Stimulated activated CD4-positive, alpha-beta T cell treated with anti-CD3 and anti-CD28 coated beads, Interleukin-12 subunit alpha, Interleukin-12 subunit beta, amount 100 ng/mL, for 4 hours (primary cell): ENCODE measurements around the gene TRIAP1.
"Not testable (repeated sequence)": the region's sequence is repeated elsewhere in the genome, so short reads cannot be mapped to it uniquely, and the experiment has no call there.

Source experiments
- DNase-seq: peaks from one replicate; pipeline ENCODE4 v3.0.0-alpha.2; 2020

TRIAP1 gene

DNA sequence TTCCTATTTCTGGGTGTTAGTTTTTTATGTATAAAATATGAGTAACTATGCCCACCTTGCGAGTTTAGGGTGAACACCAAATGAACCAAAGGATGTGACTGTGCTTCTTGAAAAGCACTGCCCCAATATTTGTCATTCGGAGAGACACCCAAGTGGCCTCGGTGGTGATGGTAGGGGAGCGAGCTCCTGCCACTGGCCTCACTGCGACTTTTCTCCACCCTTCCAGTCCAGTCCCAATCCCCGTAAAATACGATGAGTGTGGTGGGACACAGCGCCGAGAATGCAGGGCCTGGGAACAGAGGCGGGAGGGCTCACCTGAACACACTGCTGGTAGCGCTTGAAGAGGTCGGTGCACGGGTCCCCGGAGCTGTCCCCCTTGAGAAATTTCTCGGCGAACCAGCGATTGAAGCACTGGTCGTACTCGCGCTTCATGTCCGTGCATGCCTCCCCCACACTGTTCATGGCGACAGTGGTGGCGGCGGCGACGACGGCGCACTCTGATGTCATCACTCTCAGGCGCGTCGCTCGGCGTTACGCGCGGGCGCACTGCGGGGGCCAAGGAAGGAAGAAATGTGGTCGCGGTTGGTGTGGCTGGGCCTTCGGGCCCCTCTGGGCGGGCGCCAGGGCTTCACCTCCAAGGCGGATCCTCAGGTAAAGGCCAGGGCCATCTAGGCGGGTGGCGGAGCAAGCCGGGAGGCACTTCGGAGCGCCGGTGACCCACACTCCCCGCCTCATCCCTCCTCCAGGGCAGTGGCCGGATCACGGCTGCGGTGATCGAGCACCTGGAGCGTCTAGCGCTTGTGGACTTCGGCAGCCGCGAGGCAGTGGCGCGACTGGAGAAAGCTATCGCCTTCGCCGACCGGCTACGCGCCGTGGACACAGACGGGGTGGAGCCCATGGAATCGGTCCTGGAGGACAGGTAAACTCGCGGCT, at the start of gene TRIAP1, which contains the start of gene GATC:
TRIAP1 (minus strand) TSS at position 474 of the 933 bp plus-strand sequence; CDS start at position 462, 12 bp downstream.
GATC (plus strand) TSS at position 534 of the 933 bp plus-strand sequence; CDS start at position 571, 37 bp downstream.
- DNase-seq, result peak; percentile 86

DNA sequence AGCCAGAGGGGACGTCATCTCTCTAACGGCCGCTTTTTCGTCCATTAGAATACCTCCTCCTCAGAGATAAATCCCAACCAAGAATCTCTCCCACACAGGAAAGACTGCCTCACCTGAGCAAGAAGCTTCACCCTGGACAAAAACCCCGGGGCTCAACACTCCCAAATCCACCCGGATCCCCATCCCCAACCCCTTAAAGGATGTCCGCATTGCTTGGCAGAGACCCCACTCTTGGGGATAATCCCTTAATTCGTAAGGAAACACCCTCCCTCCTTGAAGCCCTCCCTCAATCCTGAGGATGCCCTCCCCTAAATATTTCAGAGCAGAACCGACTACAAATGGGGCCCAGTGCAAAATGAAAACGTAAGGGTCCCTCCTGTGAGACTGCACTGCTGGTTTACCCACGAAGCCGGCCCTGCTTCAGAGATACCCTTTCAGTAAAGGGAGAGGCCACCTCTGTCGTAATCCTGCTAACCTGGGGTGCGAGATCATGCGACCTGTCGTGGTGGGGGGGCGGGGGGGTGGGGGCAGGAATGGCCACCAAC, 49.1 kb upstream of the TRIAP1 start:
- DNase-seq, result no peak

DNA sequence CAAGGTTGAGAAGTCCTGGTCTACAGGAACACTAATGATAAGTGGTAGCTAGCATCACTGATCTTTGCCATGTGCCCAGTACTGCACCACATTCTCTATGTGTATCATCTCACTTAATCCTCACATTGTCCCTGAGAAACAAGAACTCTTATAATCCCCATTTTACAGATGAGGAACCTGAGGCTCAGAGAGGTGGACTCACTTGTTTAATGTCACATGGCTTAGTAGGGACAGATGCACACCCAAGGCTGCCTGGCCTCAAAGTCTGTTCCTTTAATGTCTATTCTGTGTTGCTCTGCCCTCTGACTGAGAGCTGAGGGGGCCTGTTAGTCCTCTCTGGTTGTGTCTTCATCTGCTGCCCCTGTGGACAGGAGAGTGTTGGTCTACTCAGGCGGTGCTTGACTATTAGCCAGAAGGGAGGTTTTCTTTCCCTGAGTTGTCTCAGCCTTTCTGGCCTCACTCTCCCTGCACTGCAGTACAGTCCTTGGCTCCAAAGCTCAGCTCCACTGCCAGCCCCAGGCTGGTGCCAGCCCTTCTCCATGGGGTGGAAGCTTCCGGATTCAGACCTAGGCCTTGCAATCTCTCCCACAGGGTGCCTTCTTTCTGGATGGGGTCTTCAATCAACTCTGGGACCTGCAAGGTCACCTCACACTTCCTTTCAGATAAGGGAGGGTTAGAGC, 44.8 kb upstream of the TRIAP1 start:
- DNase-seq, result no peak

DNA sequence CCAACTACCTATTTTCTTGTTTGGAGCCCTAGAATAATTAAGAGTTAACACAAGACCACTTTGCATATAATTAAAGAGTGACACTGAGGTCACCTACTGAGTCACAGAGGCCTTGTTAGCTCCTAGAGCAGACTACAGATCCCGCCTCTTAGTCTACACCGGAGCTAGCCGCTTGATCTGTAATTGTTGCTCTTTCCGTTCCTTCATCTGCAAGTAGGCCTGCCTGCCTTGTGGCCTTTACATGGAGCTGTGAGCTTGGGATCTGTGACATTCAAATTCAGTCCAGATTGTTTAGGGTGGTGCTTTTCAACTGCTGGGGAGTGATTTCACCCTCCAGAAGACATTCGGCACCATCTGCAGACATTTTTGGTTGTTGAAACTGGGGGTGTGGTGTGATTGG, 44.1 kb upstream of the TRIAP1 start:
- no peak for DNase-seq

DNA sequence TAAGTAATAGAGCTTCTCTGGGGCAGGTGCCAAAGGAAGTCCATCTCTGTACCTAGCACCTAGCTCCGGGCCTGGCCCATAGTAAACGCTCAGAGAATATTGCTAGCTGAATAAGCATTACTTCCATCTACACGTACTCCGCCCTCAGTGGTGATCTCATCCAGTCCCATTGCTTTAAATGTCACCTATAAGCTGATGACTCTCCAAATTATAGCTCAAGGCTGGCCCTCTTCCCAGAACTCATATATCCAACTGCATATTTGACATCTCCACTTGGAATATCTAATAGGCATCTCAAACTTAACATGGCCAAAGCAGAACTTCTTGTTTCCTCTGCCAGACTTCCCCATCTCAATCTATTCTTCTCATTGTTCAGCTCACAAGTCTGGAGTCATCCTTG, 42.8 kb upstream of the TRIAP1 start:
- no peak for DNase-seq

DNA sequence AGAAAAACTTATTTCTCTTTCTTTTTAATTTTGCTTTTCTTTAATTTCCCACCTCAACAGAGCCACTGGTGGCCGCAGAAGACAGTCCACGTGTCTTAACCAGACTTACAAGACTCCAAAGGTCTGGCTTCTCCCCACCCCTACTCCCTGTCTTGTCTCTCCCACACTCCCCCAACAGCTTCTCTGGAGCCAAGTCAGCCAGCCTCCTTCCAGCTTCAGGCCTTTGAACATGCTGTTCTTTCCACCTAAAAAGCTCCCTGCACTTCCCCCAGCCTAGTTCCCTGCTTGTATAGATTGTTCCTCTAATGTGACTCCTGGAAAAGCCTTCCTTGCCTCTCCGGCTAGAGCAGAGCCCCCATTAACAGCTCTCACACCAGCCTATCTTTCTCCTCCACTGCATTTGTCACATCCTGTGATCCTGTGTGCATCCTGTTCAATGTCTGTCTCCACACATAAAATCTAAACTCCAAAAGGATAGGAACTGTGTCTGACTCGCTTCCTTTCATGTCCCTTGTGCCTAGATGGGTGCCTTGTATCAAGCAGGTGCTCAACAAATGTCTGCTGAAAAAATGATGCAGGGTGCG, 42.0 kb upstream of the TRIAP1 start:
- DNase-seq, result no peak

DNA sequence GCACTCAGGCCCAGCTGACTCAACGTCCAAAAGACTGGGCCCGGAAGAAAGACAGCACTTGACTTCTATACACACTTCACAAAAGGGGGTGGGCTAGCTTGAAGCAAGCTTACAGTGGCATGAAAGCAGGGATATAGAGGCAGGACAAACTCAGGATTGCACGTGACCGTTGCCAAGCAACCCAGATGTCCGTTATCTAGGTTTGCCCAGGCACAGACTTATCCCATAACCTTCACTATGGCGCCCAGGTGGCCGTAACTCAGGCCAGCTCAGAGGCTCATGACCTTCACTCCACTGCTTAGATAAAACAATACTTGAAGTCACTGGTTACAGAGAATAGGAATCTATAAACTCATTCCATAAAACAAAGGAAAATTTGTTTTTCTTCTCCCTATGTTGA, 41.4 kb upstream of the TRIAP1 start:
- not testable (repeated sequence) for DNase-seq

DNA sequence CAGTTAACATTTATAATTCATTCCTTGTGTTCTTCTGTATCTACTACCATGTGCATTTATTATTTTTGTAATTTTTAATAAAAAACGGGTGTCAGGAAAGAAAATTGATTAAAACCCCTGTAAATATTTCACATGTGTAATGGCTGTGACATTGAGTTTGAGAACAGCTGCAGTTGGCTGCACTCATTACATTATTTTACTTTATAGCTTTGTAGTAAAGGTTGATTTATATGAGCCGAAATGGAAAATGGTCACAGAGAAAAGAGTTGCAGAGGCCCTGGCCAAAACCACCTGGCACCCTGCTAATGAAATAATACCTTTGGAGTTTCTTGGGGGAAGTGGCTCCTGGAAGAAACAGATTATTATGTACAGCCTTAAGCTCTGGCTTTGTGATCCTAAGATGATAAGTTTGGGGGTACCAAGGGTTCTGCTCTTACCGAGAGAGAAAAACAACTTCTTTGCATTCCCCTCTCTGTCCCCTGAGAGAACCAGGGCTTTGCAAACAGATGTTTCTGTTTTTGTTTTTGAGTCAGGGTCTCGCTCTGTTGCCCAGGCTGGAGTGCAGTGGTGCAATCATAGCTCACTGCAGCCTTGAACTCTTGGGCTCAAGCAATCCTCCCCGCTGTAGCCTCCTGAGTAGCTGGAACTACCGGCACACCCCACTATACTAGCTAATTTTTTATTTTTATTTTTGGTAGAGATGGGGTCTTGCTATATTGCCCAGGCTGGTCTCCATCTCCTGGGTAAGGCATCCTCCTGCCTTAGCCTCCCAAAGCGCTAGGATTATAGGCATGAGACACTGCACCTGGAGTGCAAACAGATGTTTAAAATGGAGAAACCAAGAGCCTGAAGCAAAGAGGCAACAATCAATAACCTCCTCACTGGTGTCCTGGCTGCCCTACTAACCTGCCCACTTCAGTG, 40.0 kb upstream of the TRIAP1 start:
- no peak for DNase-seq

DNA sequence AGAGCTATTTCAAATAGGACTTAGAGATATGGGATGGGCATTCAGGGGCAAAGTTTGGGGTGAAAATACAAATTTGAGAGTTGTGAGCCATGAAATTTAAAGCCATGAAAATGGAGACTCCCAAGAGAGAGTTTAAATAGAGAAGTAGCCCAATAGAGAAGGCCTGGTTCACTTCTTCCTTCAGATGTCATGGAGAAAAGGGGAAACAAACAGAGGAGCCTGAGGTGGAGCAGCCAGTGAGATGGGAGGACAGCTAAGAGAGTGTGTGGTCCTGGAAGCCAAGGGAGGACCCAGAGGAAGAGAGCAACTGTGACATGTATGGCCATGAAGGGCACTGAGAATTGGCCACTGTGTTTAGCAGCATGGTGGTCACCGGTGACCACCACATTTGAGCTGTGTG, 37.4 kb upstream of the TRIAP1 start:
- no peak for DNase-seq

DNA sequence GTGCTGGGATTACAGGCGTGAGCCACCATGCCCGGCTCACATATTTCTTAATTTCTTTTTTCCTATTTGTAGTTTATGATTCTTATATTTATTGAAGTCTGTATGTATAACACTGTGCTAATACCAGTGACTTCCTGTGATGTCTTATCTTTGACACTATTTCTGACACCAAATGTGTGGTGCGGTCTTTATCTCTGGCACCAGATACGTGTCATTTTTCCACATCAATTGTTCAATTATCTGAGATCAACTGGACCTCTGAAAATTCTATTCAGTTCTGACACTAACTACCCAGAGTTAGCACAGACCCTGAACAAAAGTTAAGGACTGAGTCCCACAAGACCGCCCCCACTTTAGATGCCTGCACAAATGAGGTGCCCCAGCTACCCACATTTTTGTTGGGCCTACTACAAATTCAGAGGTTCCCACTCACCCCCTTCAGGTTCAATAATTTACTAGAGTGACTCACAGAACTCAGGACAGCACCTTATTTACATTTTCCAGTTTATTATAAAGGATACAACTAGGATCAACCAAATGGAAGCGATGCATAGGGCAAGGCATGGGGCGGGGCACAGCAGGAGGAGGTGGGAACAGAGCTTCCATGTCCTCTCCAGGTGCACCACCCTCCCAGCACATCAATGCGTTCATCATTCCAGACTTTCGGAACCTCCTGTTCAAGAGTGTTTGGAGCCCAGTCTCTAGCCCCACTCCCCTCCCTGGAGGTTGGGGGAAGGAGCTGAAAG, 35.0 kb upstream of the TRIAP1 start:
- DNase-seq, result no peak

DNA sequence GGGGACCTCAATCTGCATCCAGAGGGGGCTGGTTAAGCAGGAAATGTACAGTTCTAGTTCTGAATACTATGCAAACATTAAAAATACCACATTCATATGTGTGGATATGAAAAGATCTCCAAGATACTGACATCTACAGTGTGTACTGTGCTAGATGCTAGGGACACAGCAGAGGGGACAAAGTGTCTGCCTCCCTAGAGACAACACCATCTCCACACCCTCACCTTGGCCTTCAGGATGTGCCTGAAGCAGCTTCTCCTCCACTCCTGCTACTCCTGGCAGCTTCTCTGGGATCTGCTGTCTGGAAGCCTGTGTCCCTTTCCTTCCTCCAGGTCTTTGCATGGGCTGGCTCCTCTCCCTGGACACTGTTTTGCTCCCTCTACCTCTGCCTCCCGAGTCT, 34.0 kb upstream of the TRIAP1 start:
- DNase-seq, result no peak

DNA sequence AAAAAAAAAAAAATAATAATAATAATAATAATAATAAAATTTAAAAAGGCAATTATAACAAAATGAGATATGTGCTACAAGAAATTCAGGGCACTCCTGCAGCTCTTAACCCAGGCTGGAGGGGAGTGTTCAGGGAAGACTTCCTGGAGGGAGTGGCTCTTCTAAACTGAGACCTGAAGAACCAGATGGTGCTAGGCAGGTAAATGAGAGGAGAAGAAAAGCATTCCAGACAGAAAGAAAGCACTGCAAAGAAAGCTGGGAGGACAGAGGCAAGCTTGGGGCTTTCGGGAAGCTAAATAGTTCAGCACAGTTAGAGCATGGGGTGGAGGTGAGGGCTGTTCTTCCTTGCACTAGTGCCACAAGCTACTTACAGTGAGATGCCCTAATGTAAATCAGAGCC, 33.3 kb upstream of the TRIAP1 start:
- DNase-seq, result no peak

DNA sequence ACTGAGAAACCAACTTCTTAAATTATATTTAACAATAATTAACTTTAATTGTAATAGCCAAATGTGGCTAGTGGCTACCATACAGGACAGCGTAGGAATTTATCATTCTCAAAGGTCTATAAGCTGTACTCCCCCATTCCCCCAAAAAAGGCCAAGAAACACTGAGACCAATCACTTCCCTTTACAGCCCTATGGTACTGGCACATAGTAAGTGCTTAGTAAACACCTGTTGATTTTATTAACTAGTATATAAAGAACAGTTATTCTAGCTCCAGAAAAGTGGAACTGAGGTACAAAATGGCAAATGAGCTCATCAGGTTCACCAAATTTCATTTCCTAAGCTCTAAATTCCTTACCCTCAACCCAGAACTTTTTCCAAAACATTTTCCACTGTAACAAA, 29.5 kb upstream of the TRIAP1 start:
- no peak for DNase-seq

DNA sequence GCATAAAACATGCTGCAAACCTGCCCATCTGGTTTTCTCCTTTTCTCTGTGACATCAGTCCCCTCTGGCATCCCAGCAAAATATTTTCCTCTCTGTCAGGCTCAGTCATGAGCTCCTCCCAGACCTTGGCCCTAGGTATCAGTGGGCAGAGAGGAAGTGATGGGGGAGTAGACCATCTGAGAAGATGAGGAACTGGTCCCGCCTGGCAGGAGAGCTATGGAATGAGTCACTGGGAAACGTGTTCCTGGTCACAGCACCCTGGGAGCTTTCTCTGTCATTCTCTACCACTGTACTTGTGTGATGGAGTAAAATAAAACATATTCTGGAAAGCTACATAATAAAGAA, 28.4 kb upstream of the TRIAP1 start:
- no peak for DNase-seq

DNA sequence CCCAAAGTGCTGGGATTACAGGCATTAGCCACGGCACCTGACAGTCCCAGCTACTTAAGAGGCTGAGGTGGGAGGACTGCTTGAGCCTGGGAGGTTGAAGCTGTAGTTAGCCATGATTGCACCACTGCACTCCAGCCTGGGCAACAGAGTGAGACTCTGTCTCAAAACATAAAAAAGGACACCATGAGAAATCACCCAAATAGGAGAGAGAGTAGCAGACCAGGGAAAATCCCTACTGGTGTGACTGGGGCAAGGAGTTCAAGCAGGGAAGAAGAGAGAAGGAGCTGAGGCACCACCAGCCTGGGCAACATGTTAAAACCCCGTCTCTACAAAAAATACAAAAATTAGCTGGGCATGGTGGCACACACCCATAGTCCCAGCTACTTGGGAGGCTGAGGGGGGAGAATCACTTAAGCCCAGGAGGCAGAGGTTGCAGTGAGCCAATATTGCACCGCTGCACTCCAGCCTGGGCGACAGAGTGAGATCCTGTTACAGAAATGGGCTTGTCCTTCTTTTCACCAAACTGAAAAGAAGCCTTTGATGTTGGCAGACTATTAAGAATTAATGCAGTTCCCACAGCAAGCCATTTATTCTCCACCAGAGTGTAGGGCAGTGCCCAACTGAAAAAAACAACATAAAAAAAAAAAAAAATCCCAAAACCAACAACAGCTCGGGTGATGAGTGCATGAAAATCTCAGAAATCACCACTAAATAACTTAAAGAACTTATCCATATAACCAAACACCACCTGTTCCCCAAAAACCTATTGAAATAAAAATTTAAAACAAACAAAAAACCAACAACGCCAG, 27.8 kb upstream of the TRIAP1 start:
- no peak for DNase-seq

DNA sequence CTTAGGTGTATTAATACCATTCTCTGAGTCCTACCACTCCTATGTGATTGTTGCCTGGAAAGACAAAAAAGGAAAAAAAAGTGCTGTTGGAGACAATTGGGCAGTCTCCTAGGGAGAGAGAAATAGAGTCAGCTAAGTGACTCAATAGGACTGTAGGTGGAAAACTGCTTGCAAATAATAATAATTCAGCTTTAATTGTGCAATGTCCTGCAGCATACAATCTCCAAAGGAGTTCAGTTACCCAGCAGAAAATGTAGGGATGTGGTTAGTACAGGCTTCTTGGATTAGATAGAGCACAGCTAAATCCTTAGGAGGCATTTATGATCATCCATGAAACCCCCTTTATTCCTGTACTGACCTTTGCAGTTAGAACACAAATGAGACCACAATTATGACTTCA, 26.3 kb upstream of the TRIAP1 start:
- DNase-seq, result no peak

DNA sequence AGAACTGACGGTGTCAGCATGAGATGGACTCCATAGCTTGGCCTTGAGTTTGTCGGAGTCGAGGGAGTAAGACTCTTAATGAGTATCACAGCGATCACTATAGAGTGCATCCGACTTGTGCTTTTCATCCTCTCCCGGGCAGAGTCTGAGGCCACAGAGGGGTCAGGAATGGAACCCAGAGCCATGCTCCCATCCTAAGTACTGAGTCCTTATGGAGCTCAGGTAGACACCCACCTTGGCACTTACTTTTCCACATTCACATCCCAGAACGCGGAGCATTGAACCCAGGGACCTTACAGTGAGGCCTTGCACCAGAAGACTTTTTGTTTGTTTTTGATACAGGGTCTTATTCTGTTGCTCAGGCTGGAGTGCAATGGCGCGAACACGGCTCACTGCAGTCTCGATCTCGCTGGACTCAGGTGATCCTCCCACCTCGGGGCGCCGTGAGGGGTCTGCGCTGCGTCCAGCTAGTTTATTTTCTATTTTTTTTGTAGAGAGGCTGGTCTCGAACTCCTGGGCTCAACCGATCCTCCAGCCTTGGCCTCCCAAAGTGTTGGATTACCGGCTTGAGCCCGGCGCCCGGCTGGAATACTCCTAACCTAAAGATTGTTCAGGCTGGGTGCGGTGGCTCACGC, 24.1 kb upstream of the TRIAP1 start:
- no peak for DNase-seq

DNA sequence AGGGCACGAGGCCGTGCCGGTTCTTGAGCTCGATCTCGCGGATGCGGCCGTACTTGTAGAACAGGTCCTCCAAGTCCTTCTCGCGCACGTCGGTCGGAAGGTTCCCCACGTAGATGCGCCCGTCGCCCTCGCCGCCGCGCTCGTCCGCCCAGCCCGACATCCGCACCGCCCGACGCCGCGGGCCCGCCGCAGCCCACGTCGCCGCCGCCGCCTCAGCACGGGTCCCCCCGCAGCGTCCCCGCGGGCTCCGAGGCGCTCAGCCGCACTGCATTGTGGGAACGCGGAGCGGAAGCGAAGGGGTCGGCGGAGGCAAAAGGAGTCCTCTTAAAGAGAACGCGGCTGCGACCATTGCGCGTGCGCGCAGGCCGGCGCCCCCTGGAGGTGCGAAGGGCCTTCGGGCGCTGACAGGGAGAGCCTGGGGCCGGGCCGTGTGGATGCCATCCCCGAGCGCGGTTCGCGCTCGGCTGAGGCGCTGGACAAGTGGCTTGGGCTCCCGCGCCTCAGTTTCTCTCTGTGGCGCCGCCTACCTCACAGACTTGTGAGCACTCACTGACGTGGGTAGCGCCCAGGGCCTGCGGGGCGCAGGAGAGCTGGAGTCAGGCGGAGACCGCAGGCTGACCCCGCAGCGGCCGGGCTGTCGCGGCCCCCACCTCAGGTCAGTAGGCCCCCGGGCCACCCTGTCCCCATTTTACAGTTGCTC, 23.4 kb upstream of the TRIAP1 start, which contains the start of gene SRSF9:
SRSF9 (minus strand) TSS at position 299 of the 700 bp plus-strand sequence; CDS start at position 160, 139 bp downstream.
- DNase-seq, result peak; percentile 97

DNA sequence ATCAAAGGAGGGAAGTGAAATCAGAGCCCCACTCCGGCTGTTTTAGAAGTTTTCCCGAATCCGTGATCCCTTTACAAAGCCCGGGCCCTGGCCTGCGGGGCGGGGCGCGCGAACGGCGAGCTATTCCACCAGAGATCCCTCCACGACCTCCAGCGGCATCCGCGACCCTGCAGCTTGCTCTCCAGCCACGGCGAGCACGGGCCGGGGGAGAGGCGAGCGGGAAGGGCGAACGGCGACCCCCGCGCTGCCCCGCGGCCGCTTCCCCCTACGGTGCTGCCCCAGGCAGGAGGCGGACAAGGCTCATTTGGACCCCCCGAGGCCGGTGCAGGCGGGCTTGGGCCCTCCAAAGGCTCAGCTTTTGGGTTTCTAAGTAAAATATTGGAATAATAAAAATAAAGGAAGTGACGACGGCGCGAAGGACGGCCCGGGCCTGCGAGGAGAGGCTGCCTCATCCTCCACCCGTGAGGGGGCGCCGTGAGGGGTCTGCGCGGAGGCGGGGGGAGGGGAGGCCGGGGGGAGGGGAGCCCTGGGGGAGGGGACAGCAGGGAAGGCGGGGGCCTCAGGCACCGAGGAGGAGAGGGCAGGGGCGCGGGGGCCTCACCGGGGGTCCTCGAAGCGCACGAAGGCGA, 22.8 kb upstream of the TRIAP1 start:
- DNase-seq, result peak; percentile 60
